NCI-H345 (cell line): ENCODE measurements around the gene CCDC177.
"Not testable (repeated sequence)": the region's sequence is repeated elsewhere in the genome, so short reads cannot be mapped to it uniquely, and the experiment has no call there.

Source experiments
- DNase-seq: peaks from one replicate; lab custom pipeline; 2025; lab: John Stamatoyannopoulos, UW

CCDC177 gene

GRCh38 chr14:69599431-69599830, 24.8 kb upstream of the CCDC177 start:
- not testable (repeated sequence) for DNase-seq

- DNase-seq, result no peak
These were observed 20.7 kb upstream of the CCDC177 start for GRCh38 chr14:69595336-69595735.

GRCh38 chr14:69594846-69595245, 20.2 kb upstream of the CCDC177 start:
- no peak for DNase-seq

- DNase-seq, result no peak
These were observed 18.5 kb upstream of the CCDC177 start for GRCh38 chr14:69593018-69593677.

GRCh38 chr14:69591317-69591716, 16.6 kb upstream of the CCDC177 start:
- DNase-seq, result no peak

GRCh38 chr14:69587389-69587788, 12.7 kb upstream of the CCDC177 start:
- no peak for DNase-seq

GRCh38 chr14:69586404-69586803, 11.7 kb upstream of the CCDC177 start:
- DNase-seq, result no peak

- DNase-seq, result no peak
These were observed 9.7 kb upstream of the CCDC177 start for GRCh38 chr14:69584389-69584788.

GRCh38 chr14:69582829-69583228, 8.2 kb upstream of the CCDC177 start:
- DNase-seq, result no peak

- DNase-seq, result no peak
These were observed 7.5 kb upstream of the CCDC177 start for GRCh38 chr14:69582212-69582611.

GRCh38 chr14:69581316-69581935, 6.8 kb upstream of the CCDC177 start:
- DNase-seq, result no peak

- DNase-seq, result peak; percentile 36
These were observed 5.4 kb upstream of the CCDC177 start for GRCh38 chr14:69580009-69580577.

GRCh38 chr14:69579476-69579875, 4.8 kb upstream of the CCDC177 start:
- no peak for DNase-seq

GRCh38 chr14:69574954-69575295, 254 bp upstream of the CCDC177 start:
- DNase-seq, result no peak

GRCh38 chr14:69573831-69574262, 824 bp downstream of the CCDC177 start:
- peak; percentile 85 for DNase-seq

GRCh38 chr14:69573205-69573830, 1.4 kb downstream of the CCDC177 start:
- no peak for DNase-seq

GRCh38 chr14:69572841-69573135, 1.9 kb downstream of the CCDC177 start:
- DNase-seq, result no peak

GRCh38 chr14:69572030-69572840, 2.4 kb downstream of the CCDC177 start:
- DNase-seq, result no peak

- DNase-seq, result no peak
These were observed 3.1 kb downstream of the CCDC177 start for GRCh38 chr14:69571449-69572029.

- no peak for DNase-seq
These were observed 3.8 kb downstream of the CCDC177 start for GRCh38 chr14:69570836-69571330.

- no peak for DNase-seq
These were observed 4.8 kb downstream of the CCDC177 start for GRCh38 chr14:69569859-69570258.

GRCh38 chr14:69567563-69567962, 7.1 kb downstream of the CCDC177 start:
- DNase-seq, result no peak
